HG03103 (cell line): ENCODE data around the gene PCDH9.
A peak's percentile ranks its signal among the peaks of the same experiment; 100 is the strongest.

Experiments
- ATAC-seq: cut with Tn5 transposase; IDR thresholded peaks from one replicate; pipeline ENCODE4 v1.9.1; 2021; ENCODE audit warnings: low read depth; ENCODE audit not compliant: unreplicated experiment

PCDH9 gene, protein sequence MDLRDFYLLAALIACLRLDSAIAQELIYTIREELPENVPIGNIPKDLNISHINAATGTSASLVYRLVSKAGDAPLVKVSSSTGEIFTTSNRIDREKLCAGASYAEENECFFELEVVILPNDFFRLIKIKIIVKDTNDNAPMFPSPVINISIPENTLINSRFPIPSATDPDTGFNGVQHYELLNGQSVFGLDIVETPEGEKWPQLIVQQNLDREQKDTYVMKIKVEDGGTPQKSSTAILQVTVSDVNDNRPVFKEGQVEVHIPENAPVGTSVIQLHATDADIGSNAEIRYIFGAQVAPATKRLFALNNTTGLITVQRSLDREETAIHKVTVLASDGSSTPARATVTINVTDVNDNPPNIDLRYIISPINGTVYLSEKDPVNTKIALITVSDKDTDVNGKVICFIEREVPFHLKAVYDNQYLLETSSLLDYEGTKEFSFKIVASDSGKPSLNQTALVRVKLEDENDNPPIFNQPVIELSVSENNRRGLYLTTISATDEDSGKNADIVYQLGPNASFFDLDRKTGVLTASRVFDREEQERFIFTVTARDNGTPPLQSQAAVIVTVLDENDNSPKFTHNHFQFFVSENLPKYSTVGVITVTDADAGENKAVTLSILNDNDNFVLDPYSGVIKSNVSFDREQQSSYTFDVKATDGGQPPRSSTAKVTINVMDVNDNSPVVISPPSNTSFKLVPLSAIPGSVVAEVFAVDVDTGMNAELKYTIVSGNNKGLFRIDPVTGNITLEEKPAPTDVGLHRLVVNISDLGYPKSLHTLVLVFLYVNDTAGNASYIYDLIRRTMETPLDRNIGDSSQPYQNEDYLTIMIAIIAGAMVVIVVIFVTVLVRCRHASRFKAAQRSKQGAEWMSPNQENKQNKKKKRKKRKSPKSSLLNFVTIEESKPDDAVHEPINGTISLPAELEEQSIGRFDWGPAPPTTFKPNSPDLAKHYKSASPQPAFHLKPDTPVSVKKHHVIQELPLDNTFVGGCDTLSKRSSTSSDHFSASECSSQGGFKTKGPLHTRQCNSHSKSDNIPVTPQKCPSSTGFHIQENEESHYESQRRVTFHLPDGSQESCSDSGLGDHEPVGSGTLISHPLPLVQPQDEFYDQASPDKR (N-terminal part only)

GRCh38 chr13:67229481-67230403, at the start of gene PCDH9:
TSS of gene PCDH9 (minus strand) at chr13:67230336. CDS start at chr13:67228440, 1,896 bp downstream.
- ATAC-seq = no peak

DNA sequence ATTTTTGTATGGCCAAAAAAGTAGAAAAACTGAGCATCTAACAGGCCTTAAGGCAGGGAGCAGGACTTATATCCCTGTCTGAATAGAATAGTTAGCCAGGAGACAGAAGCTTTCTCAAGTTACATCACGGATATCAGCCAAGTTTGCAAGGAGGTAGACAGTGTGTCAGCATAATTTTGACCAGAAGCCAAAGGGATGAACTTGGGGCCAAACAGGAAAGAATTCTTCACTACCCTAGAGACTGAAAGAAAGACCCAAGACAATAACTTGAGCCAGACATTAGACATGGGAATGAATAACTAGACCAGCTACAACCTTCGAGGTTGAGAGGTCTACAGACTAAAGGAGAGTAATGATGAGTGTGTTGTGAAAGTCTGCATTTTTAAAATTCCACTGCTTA, 48.1 kb upstream of the PCDH9 start:
- no peak for ATAC-seq

GRCh38 chr13:67277581-67277980, 47.4 kb upstream of the PCDH9 start:
- no peak for ATAC-seq

- ATAC-seq = no peak
Observed at GRCh38 chr13:67275351-67275960, 45.3 kb upstream of the PCDH9 start.

GRCh38 chr13:67273001-67273400, 42.9 kb upstream of the PCDH9 start:
- ATAC-seq = no peak

DNA sequence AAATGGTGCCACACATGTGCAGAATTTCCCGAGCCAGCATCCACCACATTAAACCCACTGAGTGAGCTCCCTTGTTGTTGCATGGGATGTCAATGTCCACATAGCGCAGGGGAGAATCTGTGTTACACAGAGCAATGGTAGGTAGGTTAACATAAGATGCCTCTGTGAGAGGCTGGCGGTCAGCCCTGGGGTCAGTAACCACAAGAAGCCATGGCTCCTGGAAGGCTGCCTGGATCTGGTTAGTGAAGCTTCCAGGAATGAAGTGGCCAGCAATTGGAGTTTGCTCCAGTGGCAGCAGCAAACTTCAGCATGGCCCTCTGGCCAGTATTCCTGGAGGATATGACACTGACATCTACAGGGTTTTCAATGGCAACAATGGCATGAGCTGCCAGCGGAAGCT, 37.0 kb upstream of the PCDH9 start:
- no peak for ATAC-seq

DNA sequence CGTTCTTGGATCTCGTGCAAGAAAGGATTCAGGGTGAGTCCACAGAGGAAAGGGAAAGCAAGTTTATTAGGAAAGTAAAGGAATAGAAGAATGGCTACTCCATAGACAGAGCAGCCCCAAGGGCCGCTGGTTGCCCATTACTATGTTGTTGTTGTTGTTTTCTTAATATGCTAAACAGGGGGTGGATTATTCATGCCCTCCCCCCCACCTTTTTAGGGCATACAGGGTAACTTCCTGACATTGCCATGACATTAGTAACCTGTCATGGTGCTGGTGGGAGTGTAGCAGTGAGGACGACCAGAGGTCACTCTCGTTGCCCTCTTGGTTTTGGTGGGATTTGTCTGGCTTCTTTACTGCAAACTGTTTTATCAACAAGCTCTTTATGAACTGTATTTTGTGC, 29.1 kb upstream of the PCDH9 start:
- no peak for ATAC-seq

DNA sequence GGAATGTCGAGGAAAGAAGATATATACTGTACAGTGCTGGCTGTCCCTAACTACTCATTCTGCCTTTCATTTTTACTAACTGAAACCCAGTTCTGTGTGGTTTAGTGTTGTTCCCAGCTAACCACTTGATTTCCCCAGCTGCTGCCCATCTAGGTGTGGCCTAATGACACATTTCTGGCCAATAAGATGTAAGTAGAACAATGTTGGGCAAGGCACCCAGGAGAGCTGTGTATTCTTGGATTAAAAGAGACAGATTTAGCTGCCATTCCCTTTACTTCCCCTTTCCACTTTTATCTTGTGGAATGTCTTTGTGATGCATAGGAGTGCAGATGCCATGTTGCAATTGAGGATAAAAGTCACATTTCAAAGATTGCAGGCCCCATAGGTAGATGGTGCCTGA, 28.3 kb upstream of the PCDH9 start:
- ATAC-seq = peak; percentile 60

GRCh38 chr13:67238861-67239260, 8.7 kb upstream of the PCDH9 start:
- ATAC-seq = no peak

DNA sequence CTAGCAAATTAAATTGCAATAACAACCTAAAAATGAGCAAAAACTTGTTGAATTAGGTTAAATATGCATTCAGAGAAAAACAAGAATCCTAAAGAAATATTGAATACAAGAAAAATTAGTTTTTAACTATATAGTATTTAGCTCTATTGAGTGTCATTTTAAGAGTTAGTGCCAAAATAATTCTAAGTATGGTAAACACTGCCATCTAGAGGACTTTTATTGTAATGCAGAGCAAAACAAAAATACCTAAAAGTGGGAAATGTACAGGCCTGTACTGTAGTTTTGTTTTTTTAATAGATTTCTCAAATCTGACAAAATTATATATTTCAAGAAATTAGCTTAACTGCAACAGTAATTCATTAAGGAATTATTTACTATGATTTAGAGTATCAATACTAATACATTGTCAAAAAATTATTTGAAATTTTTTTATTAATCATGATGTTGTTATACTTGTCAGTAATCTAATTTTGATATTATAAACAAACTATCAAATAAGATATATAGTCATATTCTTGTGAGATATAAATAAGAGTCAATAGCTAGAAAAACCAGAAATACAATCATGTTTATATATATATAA, 8.2 kb upstream of the PCDH9 start:
- peak; percentile 61 for ATAC-seq

DNA sequence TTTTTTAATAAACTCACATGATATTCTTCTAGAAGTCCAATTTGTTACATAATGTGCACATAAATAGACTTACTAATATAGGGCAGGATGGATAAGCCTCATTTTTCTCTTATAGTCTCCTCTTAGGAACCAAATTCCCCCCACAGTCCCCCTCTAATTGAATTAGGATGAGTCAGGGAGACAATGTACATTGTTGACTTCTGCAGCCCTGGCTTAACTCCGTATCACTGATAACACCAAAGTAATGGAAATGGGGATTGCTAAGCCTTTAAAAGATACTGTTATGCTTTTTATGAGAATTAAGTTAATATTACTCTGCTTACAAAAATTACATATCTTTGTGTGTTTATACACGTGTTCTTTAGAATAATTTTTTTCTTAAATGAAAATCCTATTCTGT, 5.1 kb upstream of the PCDH9 start:
- ATAC-seq = no peak

DNA sequence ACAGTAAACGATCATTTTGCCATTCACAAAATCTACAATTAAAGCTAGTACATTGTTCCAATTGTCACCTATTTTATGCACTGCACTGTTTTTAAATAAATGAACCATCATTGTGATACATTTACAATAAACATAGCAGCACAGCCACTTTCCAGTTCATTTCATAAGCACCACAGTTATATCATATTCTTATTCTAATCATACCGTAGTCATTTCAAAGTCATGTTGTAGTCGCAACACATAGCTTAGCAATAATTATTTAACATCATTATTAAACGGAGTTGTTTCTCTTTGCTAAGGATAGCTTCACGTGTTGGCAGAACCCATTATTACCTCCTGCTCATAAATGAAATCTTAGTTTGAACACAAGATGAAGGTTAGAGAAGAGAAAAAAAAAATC, 2.2 kb upstream of the PCDH9 start:
- no peak for ATAC-seq

- no peak for ATAC-seq
Observed at GRCh38 chr13:67231289-67232000, 1.3 kb upstream of the PCDH9 start.

DNA sequence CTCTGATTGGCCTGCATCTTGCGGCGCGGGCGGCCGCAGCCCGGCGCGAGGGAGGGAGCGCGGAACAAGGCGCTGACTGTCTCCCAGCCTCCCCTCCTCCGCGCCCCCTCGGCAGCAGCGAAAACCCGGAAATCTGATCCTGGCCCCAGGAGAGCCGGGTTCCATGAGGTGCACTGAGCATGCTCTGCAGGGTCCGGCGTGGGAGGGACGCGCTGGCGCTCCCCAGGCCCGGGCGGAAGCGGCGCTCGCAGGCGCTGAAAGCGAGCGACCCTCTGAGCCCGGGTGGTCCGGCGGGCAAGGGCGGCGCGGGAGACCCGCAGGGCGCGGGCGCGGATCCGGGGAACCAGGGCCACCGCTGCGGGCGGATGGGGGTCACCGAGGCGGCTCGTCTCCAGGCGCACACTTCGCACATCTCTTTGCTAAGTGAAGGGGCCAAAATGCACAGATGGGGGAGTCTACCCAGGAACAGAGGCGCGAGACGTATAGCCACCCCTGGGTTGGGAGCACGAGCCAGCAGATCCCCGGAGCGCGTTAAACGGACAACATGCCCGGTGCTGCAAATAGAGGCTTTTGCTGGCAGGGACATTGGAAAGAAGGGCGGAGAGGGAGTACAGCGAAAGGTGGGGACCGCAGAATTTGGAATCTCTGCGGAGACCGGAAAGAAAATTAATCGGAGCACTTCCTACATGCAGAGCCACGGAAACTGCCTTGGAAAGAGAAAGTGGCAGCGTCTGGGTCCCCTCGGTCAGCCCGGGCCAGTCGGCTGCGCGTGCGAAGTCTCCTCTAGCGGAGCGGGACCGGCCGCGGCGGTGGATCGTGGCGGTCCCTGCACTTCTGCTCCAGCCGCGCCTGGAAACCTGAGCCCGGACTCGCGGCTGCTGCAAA, 510 bp upstream of the PCDH9 start:
- peak; percentile 99 for ATAC-seq

DNA sequence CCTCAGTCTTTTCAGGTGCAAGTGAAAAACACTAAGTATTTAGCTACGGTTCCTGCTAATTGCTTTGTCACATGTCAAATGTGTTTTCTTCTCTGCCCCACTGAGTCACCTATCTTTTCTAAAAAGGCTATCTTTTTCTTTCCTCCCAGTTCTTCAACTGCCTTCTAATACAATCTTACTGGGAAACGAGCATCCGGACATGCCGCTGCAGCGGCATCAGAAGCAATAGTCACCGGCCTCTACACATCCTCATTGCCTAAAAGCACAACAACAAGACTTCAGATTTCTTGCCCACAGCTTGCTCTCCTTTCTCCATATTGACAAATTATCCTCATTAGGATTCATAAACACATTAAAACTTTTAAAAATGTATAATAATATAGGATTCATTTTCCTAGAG, 1.2 kb downstream of the PCDH9 start:
- ATAC-seq = no peak

DNA sequence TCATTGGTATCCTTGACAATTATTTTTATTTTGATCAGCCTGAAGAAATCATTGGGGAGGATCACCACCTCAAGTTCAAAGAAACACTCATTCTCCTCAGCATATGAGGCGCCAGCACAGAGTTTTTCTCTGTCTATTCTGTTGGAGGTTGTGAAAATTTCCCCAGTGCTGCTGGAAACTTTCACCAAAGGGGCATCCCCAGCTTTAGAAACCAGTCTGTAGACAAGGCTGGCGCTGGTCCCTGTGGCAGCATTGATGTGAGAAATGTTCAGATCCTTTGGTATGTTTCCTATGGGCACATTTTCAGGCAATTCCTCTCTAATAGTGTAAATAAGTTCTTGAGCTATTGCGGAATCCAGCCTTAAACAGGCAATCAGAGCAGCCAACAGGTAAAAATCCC, 2.1 kb downstream of the PCDH9 start:
- ATAC-seq = no peak

GRCh38 chr13:67227131-67227983, 2.8 kb downstream of the PCDH9 start:
- ATAC-seq = no peak
